Sigmoid colon (tissue), 7 donors: Measurements from ENCODE around the gene STAP2. TPM values are rescaled to one million over a fixed set of nuclear protein-coding genes. Genes with fewer than 3 reads are reported as not detected.

ENCODE experiments used
- DNase-seq: peaks from one replicate; pipeline ENCODE4 v3.0.0-alpha.2; 2019
- H3K27ac ChIP-seq, 4 donors: fragments of 200-600 bp; sonication (generic); one replicate each; pipeline ENCODE4 v1.5.1; 2016 to 2019; ENCODE audit warnings: mild to moderate bottlenecking in 1 of 4
- H3K27me3 ChIP-seq, 3 donors: fragments of 200-600 bp; sonication (generic); one replicate each; pipeline ENCODE4 v1.5.1; 2019; ENCODE audit warnings: mild to moderate bottlenecking in 1 of 3
- H3K36me3 ChIP-seq, 4 donors: fragments of 200-600 bp; sonication (generic); one replicate each; pipeline ENCODE4 v1.5.1; 2016 to 2019
- H3K4me1 ChIP-seq, 4 donors: fragments of 200-600 bp; sonication (generic); one replicate each; pipeline ENCODE4 v1.5.1; 2017 to 2019
- H3K4me3 ChIP-seq, 4 donors: fragments of 200-600 bp; sonication (generic); one replicate each; pipeline ENCODE4 v1.5.1; 2017 to 2019; ENCODE audit warnings: mild to moderate bottlenecking in 2 of 4, moderate library complexity in 1 of 4
- H3K9me3 ChIP-seq, 4 donors: fragments of 200-600 bp in 3 of 4; sonication (generic) in 3 of 4; one replicate each; pipeline versions ENCODE4 v1.5.1 to v1.6.1; 2013 to 2019
- EP300 ChIP-seq, 4 donors: sonication (generic); formaldehyde crosslinking; IDR thresholded peaks; one replicate each; pipeline ENCODE4 v1.6.1; 2017; ENCODE audit warnings: antibody characterized with exemption in 4 of 4
- POLR2A ChIP-seq, 2 donors: fragments of 450-650 bp; IDR thresholded peaks; one replicate each; pipeline ENCODE4 v1.6.1; 2016; ENCODE audit warnings: antibody characterized with exemption in 2 of 2, mild to moderate bottlenecking in 2 of 2, moderate library complexity in 2 of 2
- POLR2AphosphoS5 ChIP-seq, 4 donors: sonication (generic); formaldehyde crosslinking; IDR thresholded peaks; one replicate each; pipeline ENCODE4 v1.6.1; 2017; ENCODE audit warnings: antibody characterized with exemption in 4 of 4
- WGBS, 2 donors: extraction: QIAGEN DNeasy Blood & Tissue Kit; methylation state at CpG; one replicate each; pipeline ENCODE4 v1.1.7; 2013; 5-methylcytosine and 5-hydroxymethylcytosine counted together
- intact Hi-C: fragments of 100-400 bp; cut with DNase I; formaldehyde crosslinking; loops from one replicate; pipeline ENCODE4 v1.15.1; 2023
- polyA plus RNA-seq, 3 donors: library from polyadenylated mRNA; stranded (reverse); fragments of 200-250 nt; gene quantifications; one replicate each; pipeline ENCODE4 v1.2.3, GENCODE V29; 2013
- total RNA-seq, 4 donors: library from RNA; depleted of rRNA; stranded (reverse); fragments of >200 nt; gene quantifications; one replicate each; pipeline ENCODE4 v1.1.0, GENCODE V29; 2016
- TF ChIP-seq, protein P1 (sequence below), 4 experiments: fragments of 450-650 bp in 3 of 4; fragments of 200-600 bp in 1 of 4; IDR thresholded peaks; one replicate each; pipeline ENCODE4 v1.5.1; 2016 to 2019; ENCODE audit warnings: antibody characterized with exemption in 4 of 4, mild to moderate bottlenecking in 3 of 4, moderate library complexity in 2 of 4
- donor health status: healthy with polysubstance abuse.
- donor health status: Bipolar disorder and iron deficiency.
- donor health status: healthy.

STAP2 gene
- total and polyA plus RNA-seq, 7 donors, result 0.99 to 313 (median 5.5) TPM

DNA sequence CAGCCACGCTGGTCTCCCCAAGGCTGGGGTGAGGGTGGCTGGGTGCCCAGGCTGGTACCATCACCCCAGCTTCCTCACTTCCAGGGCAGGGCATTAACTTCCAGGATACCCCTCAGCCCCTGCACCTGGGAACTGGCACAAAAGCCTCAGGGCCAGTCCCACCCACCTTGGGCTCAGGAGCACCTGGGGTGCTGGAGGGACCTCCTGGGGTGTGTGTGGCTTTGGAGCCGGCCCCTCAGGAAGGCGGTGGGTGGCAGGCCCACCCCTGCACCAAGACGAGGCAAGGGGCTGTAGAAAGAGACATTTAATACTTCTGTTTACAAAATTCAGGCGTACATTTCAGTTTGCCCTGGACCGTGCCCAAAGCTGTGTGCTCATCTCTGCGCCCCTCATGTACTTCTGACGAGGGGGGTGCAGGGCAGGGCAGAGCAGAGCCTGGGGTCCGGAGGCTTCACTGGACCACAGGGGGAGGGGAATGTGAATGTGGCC is 21.5 kb upstream of the STAP2 start:
- H3K36me3 ChIP-seq, result peaks cover 20 to 76% (median 36%) of the 10 kb centered on the region in 4 donors
- H3K27me3 ChIP-seq, result no peaks in the 10 kb centered on the region
- peak overlapping the region in 3 of 4 donors; percentile 22 to 49 (median 42) for H3K27ac ChIP-seq
- TF ChIP-seq EP300 (IDR thresholded peaks at IDR 0.05) (no peak), POLR2AphosphoS5 (IDR thresholded peaks at IDR 0.05) (no peak), POLR2A (IDR thresholded peaks at IDR 0.05) (no peak)
- TF ChIP-seq, protein P1, sequence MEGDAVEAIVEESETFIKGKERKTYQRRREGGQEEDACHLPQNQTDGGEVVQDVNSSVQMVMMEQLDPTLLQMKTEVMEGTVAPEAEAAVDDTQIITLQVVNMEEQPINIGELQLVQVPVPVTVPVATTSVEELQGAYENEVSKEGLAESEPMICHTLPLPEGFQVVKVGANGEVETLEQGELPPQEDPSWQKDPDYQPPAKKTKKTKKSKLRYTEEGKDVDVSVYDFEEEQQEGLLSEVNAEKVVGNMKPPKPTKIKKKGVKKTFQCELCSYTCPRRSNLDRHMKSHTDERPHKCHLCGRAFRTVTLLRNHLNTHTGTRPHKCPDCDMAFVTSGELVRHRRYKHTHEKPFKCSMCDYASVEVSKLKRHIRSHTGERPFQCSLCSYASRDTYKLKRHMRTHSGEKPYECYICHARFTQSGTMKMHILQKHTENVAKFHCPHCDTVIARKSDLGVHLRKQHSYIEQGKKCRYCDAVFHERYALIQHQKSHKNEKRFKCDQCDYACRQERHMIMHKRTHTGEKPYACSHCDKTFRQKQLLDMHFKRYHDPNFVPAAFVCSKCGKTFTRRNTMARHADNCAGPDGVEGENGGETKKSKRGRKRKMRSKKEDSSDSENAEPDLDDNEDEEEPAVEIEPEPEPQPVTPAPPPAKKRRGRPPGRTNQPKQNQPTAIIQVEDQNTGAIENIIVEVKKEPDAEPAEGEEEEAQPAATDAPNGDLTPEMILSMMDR (IDR thresholded peaks at IDR 0.05), result no peak
- H3K4me3 ChIP-seq, result no peak overlapping the region
- peaks cover 0 to 12% (median 5%) of the 10 kb centered on the region in 4 donors for H3K4me1 ChIP-seq
- intact Hi-C loops, result no loop called here
- DNase-seq, result no peak
- H3K9me3 ChIP-seq, result no peaks in the 10 kb centered on the region
- 76 to 78% methylated on average over 9 of the region's 9 CpGs for WGBS, 2 donors

DNA sequence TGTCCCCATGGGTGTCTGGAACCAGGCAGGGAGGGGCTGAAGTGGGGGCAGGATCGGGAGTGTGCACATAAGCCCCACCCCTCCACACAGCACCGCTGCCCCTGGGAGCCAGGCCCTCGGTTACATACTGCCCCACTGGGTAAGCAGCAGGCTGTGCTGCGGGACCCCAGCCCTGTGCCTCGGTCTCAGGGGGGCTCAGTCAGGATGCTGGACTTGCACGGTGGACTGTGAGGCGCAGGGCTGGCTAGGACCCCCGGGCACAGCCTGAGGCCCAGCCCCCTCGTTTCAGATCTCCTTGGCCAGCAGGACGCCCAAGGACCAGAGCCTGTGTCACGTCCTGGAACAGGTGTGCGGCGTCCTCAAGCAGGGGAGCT is 21.0 kb upstream of the STAP2 start:
- H3K4me1 ChIP-seq, result peaks cover 0 to 12% (median 5%) of the 10 kb centered on the region in 4 donors
- DNase-seq, result peak; percentile 71
- WGBS, 2 donors, result 82 to 86% methylated on average over 13 of the region's 13 CpGs
- H3K27me3 ChIP-seq, result no peaks in the 10 kb centered on the region
- TF ChIP-seq, protein P1 (IDR thresholded peaks at IDR 0.05), result no peak
- TF ChIP-seq POLR2AphosphoS5 (IDR thresholded peaks at IDR 0.05) (no peak), EP300 (IDR thresholded peaks at IDR 0.05) (no peak), POLR2A (IDR thresholded peaks at IDR 0.05) (no peak)
- peak overlapping the region in 2 of 4 donors; percentile 16 to 49 for H3K27ac ChIP-seq
- no peaks in the 10 kb centered on the region for H3K9me3 ChIP-seq
- H3K4me3 ChIP-seq, result no peak overlapping the region
- H3K36me3 ChIP-seq, result peaks cover 20 to 73% (median 34%) of the 10 kb centered on the region in 4 donors
- intact Hi-C loops, result no loop called here

DNA sequence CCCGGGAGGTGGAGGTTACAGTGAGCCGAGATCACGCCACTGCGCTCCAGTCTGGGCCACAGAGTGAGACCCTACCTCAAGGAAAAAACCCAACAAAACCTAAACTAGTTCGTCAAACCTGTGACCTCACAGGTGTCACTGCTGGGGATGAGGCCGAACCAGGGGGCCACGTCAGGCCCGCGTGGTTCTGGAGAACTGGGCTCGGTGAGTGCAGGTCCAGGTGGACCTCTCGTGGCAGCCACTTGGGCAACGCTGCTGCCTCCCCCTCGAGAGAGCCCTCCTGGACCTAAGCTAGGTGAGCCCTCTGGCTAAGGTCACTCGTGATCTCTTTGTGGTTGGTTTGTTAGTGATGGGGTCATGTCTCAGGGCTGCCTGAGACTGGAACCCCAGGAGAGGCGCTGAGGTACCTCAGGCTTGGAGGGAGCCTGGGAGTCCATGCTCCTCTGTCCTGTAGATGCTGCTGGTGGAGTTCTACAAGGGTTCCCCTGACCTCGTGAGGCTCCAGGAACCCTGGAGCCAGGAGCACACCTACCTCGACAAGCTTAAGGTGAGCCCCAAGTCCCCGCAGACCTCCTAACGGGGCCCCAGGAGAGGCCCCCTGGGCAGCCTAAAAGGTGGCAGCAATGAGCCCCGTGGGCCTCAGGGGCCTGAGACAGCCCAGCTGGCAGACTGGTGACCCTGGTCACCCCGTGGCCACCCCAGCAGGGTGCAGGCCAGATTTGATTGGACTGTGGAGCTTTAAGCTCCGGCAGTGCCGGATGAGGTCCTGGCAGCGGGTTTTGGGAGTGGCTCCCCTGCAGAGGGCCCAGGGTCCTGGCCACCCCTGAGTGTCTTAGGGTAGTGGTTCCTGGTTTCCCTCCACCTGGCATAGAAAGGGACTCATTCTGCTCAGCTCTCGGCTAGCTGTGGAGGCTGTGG is 20.3 kb upstream of the STAP2 start:
- H3K36me3 ChIP-seq, result peaks cover 19 to 74% (median 31%) of the 10 kb centered on the region in 4 donors

DNA sequence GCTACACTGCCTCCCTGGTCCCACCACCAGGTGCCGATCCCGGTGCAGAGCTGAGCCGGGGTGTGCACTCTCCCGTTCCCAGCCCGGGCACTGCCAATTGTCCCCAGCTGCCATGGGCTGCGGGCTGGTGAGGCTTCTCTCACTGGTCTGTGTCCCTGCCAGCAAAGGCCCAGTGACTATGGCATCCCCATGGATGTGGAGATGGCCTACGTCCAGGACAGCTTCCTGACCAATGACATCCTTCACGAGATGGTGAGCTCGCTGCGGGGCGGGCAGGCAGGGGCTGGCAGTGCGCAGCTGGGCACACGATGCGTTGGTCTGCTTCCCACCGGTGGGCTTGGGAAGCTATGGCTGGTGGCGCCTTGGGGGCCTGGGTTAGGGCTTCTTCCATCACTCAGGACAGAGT is 19.3 kb upstream of the STAP2 start:
- Histone ChIP-seq H3K9me3 (no peaks in the 10 kb centered on the region), H3K36me3 (peaks cover 9 to 68% (median 21%) of the 10 kb centered on the region in 4 donors), H3K27ac (no peak overlapping the region), H3K4me1 (peaks cover 0 to 12% (median 5%) of the 10 kb centered on the region in 4 donors), H3K4me3 (no peak overlapping the region), H3K27me3 (no peaks in the 10 kb centered on the region)
- intact Hi-C loops, result no loop called here
- no peak for TF ChIP-seq EP300 (IDR thresholded peaks at IDR 0.05)
- peak in 1 of 4 donors; percentile 11 for TF ChIP-seq POLR2AphosphoS5 (IDR thresholded peaks at IDR 0.05)
- peak; percentile 64 for DNase-seq
- WGBS, 2 donors, result 92 to 94% methylated on average over 16 of the region's 16 CpGs

More for the DNA sequence above, 20.3 kb upstream of the STAP2 start:
- Histone ChIP-seq H3K4me1 (peaks cover 0 to 12% (median 5%) of the 10 kb centered on the region in 4 donors), H3K4me3 (no peak overlapping the region), H3K27me3 (no peaks in the 10 kb centered on the region), H3K27ac (peak overlapping the region in 1 of 4 donors; percentile 16), H3K9me3 (no peaks in the 10 kb centered on the region)
- intact Hi-C loops, result no loop called here
- DNase-seq, result no peak
- 88 to 91% methylated on average over 25 of the region's 25 CpGs for WGBS, 2 donors
- TF ChIP-seq POLR2A (IDR thresholded peaks at IDR 0.05) (no peak), EP300 (IDR thresholded peaks at IDR 0.05) (no peak), POLR2AphosphoS5 (IDR thresholded peaks at IDR 0.05) (no peak)
- TF ChIP-seq, protein P1 (IDR thresholded peaks at IDR 0.05), result no peak
